Right atrium auricular region (tissue), 2 donors: ENCODE data around the gene TMEM134. TPM values are rescaled to one million over a fixed set of nuclear protein-coding genes. Genes with fewer than 3 reads are reported as not detected.

Source experiments
- DNase-seq: peaks from one replicate; pipeline ENCODE4 v3.0.0-alpha.2; 2019; ENCODE audit warnings: low spot score
- H3K27ac ChIP-seq, 2 donors: fragments of 200-600 bp; sonication (generic); 1 replicate in 1 of 2; 2 replicates in 1 of 2; pipeline ENCODE4 v1.5.1; 2016 to 2019
- H3K27me3 ChIP-seq, 2 donors: fragments of 200-600 bp; sonication (generic); one replicate each; pipeline versions ENCODE4 v1.5.1 to v1.6.0; 2017 to 2019
- H3K36me3 ChIP-seq: fragments of 200-600 bp; sonication (generic); one replicate; pipeline ENCODE4 v1.5.1; 2016
- H3K4me1 ChIP-seq, 2 donors: fragments of 200-600 bp; sonication (generic); one replicate each; pipeline versions ENCODE4 v1.5.1 to v1.6.0; 2017 to 2019
- H3K4me3 ChIP-seq, 2 donors: fragments of 200-600 bp; sonication (generic); 1 replicate in 1 of 2; 2 replicates in 1 of 2; pipeline ENCODE4 v1.5.1; 2017 to 2019; ENCODE audit warnings: mild to moderate bottlenecking in 1 of 2, moderate library complexity in 1 of 2
- H3K9me3 ChIP-seq, 2 donors: fragments of 200-600 bp; sonication (generic); one replicate each; pipeline ENCODE4 v1.5.1; 2019
- total RNA-seq, 2 donors: library from RNA; depleted of rRNA; stranded (reverse); fragments of >200 nt; gene quantifications; one replicate each; pipeline ENCODE4 v1.1.0, GENCODE V29; 2016
- TF ChIP-seq, protein P1 (sequence below), 2 donors: fragments of 200-600 bp; sonication (generic); IDR thresholded peaks; one replicate each; pipeline ENCODE4 v1.5.1; 2019; ENCODE audit warnings: antibody characterized with exemption in 2 of 2

TMEM134 gene
- total RNA-seq, 2 donors from 2014 or later = 74.4 to 140 TPM

DNA sequence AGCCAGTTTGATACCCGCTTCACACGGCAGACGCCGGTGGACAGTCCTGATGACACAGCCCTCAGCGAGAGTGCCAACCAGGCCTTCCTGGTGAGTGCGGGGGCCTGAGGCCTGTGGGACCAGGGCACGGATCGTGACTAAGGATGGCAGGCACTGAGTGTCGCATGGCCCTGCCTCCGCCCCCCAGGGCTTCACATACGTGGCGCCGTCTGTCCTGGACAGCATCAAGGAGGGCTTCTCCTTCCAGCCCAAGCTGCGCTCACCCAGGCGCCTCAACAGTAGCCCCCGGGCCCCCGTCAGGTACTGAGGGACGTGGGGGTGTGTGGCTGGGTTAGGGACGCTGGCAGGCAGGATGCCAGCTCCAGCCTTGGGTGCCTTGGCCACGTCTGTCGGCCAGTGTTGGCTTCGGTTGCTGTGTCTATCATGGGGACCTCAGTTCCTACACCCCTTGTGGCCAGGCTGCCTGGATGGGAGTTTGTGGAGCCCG is 34.6 kb downstream of the TMEM134 start:
- Histone ChIP-seq H3K4me1 (peaks cover 0 to 38% of the 10 kb centered on the region in 2 donors), H3K4me3 (no peak overlapping the region), H3K36me3 (peaks cover 67% of the 10 kb centered on the region), H3K27me3 (no peaks in the 10 kb centered on the region), H3K9me3 (no peaks in the 10 kb centered on the region), H3K27ac (no peak overlapping the region)
- DNase-seq = no peak
- TF ChIP-seq, protein P1, sequence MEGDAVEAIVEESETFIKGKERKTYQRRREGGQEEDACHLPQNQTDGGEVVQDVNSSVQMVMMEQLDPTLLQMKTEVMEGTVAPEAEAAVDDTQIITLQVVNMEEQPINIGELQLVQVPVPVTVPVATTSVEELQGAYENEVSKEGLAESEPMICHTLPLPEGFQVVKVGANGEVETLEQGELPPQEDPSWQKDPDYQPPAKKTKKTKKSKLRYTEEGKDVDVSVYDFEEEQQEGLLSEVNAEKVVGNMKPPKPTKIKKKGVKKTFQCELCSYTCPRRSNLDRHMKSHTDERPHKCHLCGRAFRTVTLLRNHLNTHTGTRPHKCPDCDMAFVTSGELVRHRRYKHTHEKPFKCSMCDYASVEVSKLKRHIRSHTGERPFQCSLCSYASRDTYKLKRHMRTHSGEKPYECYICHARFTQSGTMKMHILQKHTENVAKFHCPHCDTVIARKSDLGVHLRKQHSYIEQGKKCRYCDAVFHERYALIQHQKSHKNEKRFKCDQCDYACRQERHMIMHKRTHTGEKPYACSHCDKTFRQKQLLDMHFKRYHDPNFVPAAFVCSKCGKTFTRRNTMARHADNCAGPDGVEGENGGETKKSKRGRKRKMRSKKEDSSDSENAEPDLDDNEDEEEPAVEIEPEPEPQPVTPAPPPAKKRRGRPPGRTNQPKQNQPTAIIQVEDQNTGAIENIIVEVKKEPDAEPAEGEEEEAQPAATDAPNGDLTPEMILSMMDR (IDR thresholded peaks at IDR 0.05) = no peak

GRCh38 chr11:67433536-67434394 is 35.3 kb downstream of the TMEM134 start:
- H3K9me3 ChIP-seq = no peaks in the 10 kb centered on the region
- H3K27ac ChIP-seq = no peak overlapping the region
- H3K4me1 ChIP-seq = peaks cover 0 to 38% of the 10 kb centered on the region in 2 donors
- H3K4me3 ChIP-seq = no peak overlapping the region
- TF ChIP-seq, protein P1 (IDR thresholded peaks at IDR 0.05) = no peak
- H3K27me3 ChIP-seq = no peaks in the 10 kb centered on the region
- DNase-seq = no peak
- H3K36me3 ChIP-seq = peaks cover 62% of the 10 kb centered on the region

DNA sequence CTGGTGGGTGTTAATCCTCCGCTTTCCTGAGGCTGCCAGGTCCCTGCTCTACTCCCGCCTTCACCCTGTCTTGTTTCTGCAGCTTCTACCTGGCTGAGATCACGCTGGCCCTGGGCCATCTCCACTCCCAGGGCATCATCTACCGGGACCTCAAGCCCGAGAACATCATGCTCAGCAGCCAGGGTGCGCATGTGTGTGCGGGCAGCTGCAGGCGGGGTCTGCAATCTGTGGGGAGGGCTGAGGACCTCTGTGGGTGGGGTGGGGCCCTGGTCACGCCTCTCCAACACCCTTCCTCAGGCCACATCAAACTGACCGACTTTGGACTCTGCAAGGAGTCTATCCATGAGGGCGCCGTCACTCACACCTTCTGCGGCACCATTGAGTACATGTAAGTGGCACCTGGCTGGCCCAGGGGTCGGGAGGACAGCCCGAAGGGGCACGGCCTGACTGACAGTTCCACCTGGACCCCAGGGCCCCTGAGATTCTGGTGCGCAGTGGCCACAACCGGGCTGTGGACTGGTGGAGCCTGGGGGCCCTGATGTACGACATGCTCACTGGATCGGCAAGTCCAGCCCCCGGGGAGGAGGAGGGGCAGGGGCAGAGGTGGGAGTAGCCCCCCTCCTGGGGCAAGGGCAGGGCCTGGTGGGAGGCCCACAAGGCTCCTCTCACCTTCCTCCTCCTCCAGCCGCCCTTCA is 36.2 kb downstream of the TMEM134 start:
- Histone ChIP-seq H3K36me3 (peaks cover 59% of the 10 kb centered on the region), H3K4me3 (no peak overlapping the region), H3K27ac (no peak overlapping the region), H3K4me1 (peaks cover 0 to 39% of the 10 kb centered on the region in 2 donors), H3K9me3 (no peaks in the 10 kb centered on the region), H3K27me3 (no peaks in the 10 kb centered on the region)
- TF ChIP-seq, protein P1 (IDR thresholded peaks at IDR 0.05) = no peak
- DNase-seq = no peak

- peaks cover 52% of the 10 kb centered on the region for H3K36me3 ChIP-seq
- no peaks in the 10 kb centered on the region for H3K9me3 ChIP-seq
- H3K4me1 ChIP-seq = peaks cover 0 to 32% of the 10 kb centered on the region in 2 donors
- no peak overlapping the region for H3K27ac ChIP-seq
- TF ChIP-seq, protein P1 (IDR thresholded peaks at IDR 0.05) = no peak
- H3K27me3 ChIP-seq = no peaks in the 10 kb centered on the region
- H3K4me3 ChIP-seq = no peak overlapping the region
- DNase-seq = no peak
These were observed 37.5 kb downstream of the TMEM134 start for GRCh38 chr11:67431346-67432249.

- Histone ChIP-seq H3K4me1 (peaks cover 0 to 25% of the 10 kb centered on the region in 2 donors), H3K27ac (no peak overlapping the region), H3K9me3 (no peaks in the 10 kb centered on the region), H3K4me3 (no peak overlapping the region), H3K36me3 (peaks cover 42% of the 10 kb centered on the region), H3K27me3 (no peaks in the 10 kb centered on the region)
- TF ChIP-seq, protein P1 (IDR thresholded peaks at IDR 0.05) = no peak
- DNase-seq = no peak
These were observed 39.3 kb downstream of the TMEM134 start for GRCh38 chr11:67429722-67430121.
